ENCODE data around the gene PPFIBP1.
"Not testable (repeated sequence)": the region's sequence is repeated elsewhere in the genome, so short reads cannot be mapped to it uniquely, and the experiment has no call there.

Gene PPFIBP1

GRCh38 chr12:27542628-27543027 is 18.6 kb downstream of the PPFIBP1 start:
- no peak for TF ChIP-seq POLR2A (IDR thresholded peaks at IDR 0.05; ENCODE audit: low read depth, low read length)
- FAIRE-seq: peak; percentile 62
- no peak for DNase-seq (ENCODE audit: insufficient read length, low spot score)

- FAIRE-seq: not testable (repeated sequence)
Observed at GRCh38 chr12:27544858-27545257, 20.9 kb downstream of the PPFIBP1 start.

GRCh38 chr12:27545665-27546064 is 21.7 kb downstream of the PPFIBP1 start:
- no peak for DNase-seq (ENCODE audit: insufficient read length, low spot score)
- no peak for TF ChIP-seq POLR2A (IDR thresholded peaks at IDR 0.05; ENCODE audit: low read depth, low read length)
- no peak for FAIRE-seq

More at GRCh38 chr12:27544858-27545257, 20.9 kb downstream of the PPFIBP1 start:
- not testable (repeated sequence) for DNase-seq (ENCODE audit: insufficient read length, low spot score)

GRCh38 chr12:27547592-27547991 is 23.6 kb downstream of the PPFIBP1 start:
- TF ChIP-seq POLR2A (IDR thresholded peaks at IDR 0.05; ENCODE audit: low read depth, low read length): no peak
- no peak for DNase-seq (ENCODE audit: insufficient read length, low spot score)
- no peak for FAIRE-seq

- no peak for FAIRE-seq
- DNase-seq (ENCODE audit: insufficient read length, low spot score): no peak
- no peak for TF ChIP-seq POLR2A (IDR thresholded peaks at IDR 0.05; ENCODE audit: low read depth, low read length)
Observed at GRCh38 chr12:27548301-27549199, 24.5 kb downstream of the PPFIBP1 start.

- FAIRE-seq (no peak), DNase-seq (ENCODE audit: insufficient read length, low spot score) (peak; percentile 28)
- TF ChIP-seq POLR2A (IDR thresholded peaks at IDR 0.05; ENCODE audit: low read depth, low read length): no peak
Observed at GRCh38 chr12:27549236-27549800, 25.3 kb downstream of the PPFIBP1 start.

GRCh38 chr12:27549801-27550652 is 26.0 kb downstream of the PPFIBP1 start:
- TF ChIP-seq POLR2A (IDR thresholded peaks at IDR 0.05; ENCODE audit: low read depth, low read length): no peak
- FAIRE-seq: peak; percentile 83
- DNase-seq (ENCODE audit: insufficient read length, low spot score): peak; percentile 38

GRCh38 chr12:27550653-27550975 is 26.6 kb downstream of the PPFIBP1 start:
- TF ChIP-seq POLR2A (IDR thresholded peaks at IDR 0.05; ENCODE audit: low read depth, low read length): no peak
- FAIRE-seq: no peak
- DNase-seq (ENCODE audit: insufficient read length, low spot score): no peak

- DNase-seq (ENCODE audit: insufficient read length, low spot score) (no peak), FAIRE-seq (no peak)
- no peak for TF ChIP-seq POLR2A (IDR thresholded peaks at IDR 0.05; ENCODE audit: low read depth, low read length)
Observed at GRCh38 chr12:27551172-27551840, 27.3 kb downstream of the PPFIBP1 start.

GRCh38 chr12:27552235-27552634 is 28.2 kb downstream of the PPFIBP1 start:
- TF ChIP-seq POLR2A (IDR thresholded peaks at IDR 0.05; ENCODE audit: low read depth, low read length): no peak
- FAIRE-seq (no peak), DNase-seq (ENCODE audit: insufficient read length, low spot score) (no peak)

GRCh38 chr12:27552886-27553560 is 29.0 kb downstream of the PPFIBP1 start:
- FAIRE-seq: no peak
- DNase-seq (ENCODE audit: insufficient read length, low spot score): no peak
- TF ChIP-seq POLR2A (IDR thresholded peaks at IDR 0.05; ENCODE audit: low read depth, low read length): no peak

- FAIRE-seq (no peak), DNase-seq (ENCODE audit: insufficient read length, low spot score) (no peak)
- no peak for TF ChIP-seq POLR2A (IDR thresholded peaks at IDR 0.05; ENCODE audit: low read depth, low read length)
Observed at GRCh38 chr12:27553941-27554340, 29.9 kb downstream of the PPFIBP1 start.
